ENCODE data around the gene PCSK1. TPM values are rescaled to one million over a fixed set of nuclear protein-coding genes. Genes with fewer than 3 reads are reported as not detected.
"Not testable (repeated sequence)": the region's sequence is repeated elsewhere in the genome, so short reads cannot be mapped to it uniquely, and the experiment has no call there.

Gene PCSK1
- total RNA-seq, 1 experiment from 2014 or later: 3.2 TPM

GRCh38 chr5:96377597-96377996, 55.5 kb downstream of the PCSK1 start:
- DNase-seq (ENCODE audit: extremely low read depth, low read depth): no peak

- no peak for DNase-seq (ENCODE audit: extremely low read depth, low read depth)
Observed at GRCh38 chr5:96377167-96377566, 55.9 kb downstream of the PCSK1 start.

DNA sequence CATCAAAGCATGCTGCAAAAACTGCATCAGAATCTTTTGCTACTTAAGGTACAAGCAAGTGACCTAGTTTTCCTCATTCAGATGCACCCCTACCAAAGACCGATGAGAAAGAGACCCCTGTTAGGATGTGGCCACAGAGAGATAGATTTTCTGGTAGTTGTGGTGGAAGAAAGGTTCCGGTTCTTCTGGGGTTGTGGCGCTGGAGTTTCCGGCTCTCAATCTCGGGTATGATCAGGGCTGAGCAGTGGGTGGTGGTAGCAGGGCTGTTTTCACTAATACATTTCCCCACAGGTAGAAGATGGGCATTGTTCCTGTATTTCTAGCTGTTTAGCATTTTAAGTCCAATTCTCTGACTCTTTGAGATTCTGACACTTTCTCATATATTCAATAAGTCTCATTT, 58.4 kb downstream of the PCSK1 start:
- no peak for DNase-seq (ENCODE audit: extremely low read depth, low read depth)

DNA sequence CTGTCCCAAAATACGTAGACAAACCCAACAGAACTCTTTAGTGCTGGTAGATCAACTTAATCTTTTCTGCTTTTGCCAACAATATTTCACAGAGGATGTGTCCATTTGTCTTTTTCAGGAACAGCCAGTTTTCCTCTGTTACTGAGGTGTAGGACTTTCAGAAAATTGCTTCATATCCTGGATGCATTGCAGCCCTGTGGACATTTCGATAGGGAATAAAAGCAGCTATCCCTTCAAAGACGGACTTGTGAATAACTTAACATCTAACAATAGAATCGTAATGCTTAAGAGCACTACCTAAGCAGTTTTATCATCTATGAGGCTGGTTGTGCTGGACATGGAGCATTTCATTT, 59.7 kb downstream of the PCSK1 start:
- no peak for DNase-seq (ENCODE audit: extremely low read depth, low read depth)

DNA sequence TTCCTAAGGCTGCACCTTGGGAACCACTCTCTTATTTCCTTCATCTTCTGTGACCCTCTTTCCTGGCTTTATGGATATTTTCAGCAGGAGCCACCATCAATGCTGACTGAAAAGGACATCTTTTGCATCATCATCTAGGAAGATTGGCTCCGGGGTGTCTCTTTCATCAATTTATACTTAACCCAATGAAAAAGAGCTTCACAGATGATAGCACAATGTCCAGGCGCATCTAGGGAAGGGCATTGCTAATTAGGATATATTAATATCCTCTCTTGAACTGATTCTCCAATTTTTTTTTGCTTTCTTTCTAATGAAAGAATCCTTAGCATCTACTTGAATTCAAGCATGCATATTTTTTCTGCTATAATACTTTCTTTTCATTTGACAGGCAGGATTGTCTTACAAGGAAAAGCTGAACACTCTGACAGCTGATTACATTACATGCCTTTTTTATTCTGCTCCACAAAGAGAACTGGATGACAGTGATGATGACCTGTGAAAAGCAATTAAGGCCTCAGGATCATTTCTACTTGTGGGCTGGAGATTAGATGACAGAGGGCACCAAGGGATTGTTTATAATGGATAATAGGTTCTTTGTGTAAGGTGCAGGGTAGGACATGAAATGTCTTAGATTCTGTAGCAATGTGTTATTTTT, 60.2 kb downstream of the PCSK1 start:
- no peak for DNase-seq (ENCODE audit: extremely low read depth, low read depth)

GRCh38 chr5:96370976-96371375, 62.1 kb downstream of the PCSK1 start:
- no peak for DNase-seq (ENCODE audit: extremely low read depth, low read depth)

GRCh38 chr5:96367337-96367736, 65.7 kb downstream of the PCSK1 start:
- DNase-seq (ENCODE audit: extremely low read depth, low read depth): not testable (repeated sequence)

DNA sequence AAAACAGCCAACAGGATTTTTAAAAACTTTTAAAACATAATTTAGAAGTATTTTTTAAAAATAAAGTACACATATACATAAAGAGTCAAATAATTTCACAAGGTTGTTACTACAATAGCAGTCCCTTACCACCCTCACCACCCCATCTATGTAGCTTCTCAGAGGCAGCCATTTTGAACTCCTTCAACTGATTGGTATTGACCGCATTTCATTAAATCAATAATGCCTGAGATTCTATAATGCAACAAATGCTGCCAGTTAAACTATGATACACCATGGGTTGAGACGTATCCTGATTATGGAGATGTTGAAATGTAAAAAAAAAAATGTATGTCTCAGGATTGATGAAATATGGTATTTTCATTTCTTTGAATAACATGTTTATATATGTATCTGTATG, 78.8 kb downstream of the PCSK1 start:
- no peak for DNase-seq (ENCODE audit: extremely low read depth, low read depth)

DNA sequence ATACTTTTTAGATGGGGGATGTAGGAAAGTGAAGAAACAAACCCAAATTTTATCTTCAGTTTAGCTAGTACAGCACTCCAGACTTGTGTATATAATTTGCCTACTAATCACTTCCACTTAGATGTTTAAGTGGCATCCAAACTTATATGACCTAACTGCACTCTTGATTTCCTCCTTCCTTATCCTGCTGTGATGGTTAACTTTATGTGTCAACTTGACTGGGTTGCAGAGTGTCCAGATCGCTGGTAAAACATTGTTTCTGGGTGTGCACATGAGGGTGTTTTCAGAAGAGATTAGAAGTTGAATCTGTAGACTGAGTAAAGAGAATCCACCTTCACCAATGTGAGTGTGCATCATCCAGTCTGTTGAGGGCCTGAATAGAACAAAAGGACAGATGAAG, 79.8 kb downstream of the PCSK1 start:
- no peak for DNase-seq (ENCODE audit: extremely low read depth, low read depth)

GRCh38 chr5:96350678-96351077, 82.4 kb downstream of the PCSK1 start:
- DNase-seq (ENCODE audit: extremely low read depth, low read depth): no peak

DNA sequence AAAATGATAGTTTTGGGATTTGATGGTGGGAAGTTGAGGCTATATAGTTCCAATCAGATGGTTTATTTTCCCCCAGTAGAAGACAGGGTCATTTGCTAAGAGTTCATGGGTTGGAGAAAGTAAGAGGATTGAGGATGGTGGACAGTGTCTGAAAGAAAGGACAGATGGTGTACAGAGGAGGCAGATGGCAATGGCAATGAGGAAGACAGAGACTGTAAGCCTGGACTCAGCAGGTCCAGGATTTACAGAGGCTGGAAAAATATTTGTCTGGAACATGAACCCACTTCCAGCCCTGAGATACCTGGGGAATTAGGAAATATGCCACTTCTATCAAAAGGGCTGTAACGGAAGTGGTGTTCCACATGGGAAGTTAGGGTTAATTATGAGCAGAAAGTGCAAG, 84.5 kb downstream of the PCSK1 start:
- no peak for DNase-seq (ENCODE audit: extremely low read depth, low read depth)

DNA sequence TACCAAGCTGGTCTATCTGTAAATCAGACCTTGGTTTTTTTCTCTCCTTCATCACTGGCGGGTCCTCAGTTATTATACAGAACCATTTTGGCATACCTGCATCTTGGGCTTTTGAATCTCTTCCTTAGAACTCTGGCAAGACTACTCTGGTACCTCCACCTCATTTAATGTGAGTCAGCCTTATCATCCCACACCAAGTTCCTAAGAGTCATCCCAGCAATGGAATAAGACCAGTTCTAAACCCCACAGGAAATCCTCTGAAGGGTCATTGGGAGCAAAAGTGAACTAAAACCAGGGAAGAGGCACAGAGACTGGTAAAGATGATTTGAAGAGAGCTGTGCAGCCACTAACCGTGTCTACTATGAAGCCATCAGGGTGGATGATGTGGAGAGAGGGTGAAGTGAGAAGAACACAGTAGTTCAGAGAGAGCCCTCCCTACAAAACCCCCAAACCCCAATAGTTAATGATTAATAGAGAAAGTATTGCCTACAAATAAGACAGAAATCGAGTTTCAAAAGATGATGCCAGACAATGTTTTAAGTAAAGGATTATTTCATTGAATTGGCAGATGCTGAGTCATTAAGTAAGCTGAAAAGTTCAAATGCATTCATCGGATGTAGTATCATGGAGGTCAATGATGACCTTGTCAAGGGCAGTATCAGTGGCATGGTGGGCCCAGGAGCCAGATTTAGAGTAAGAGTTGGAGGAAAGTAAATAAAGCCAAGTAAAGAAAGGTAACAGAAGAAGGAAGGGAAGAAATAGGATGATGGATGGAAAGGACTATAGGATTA, 85.4 kb downstream of the PCSK1 start:
- no peak for DNase-seq (ENCODE audit: extremely low read depth, low read depth)

DNA sequence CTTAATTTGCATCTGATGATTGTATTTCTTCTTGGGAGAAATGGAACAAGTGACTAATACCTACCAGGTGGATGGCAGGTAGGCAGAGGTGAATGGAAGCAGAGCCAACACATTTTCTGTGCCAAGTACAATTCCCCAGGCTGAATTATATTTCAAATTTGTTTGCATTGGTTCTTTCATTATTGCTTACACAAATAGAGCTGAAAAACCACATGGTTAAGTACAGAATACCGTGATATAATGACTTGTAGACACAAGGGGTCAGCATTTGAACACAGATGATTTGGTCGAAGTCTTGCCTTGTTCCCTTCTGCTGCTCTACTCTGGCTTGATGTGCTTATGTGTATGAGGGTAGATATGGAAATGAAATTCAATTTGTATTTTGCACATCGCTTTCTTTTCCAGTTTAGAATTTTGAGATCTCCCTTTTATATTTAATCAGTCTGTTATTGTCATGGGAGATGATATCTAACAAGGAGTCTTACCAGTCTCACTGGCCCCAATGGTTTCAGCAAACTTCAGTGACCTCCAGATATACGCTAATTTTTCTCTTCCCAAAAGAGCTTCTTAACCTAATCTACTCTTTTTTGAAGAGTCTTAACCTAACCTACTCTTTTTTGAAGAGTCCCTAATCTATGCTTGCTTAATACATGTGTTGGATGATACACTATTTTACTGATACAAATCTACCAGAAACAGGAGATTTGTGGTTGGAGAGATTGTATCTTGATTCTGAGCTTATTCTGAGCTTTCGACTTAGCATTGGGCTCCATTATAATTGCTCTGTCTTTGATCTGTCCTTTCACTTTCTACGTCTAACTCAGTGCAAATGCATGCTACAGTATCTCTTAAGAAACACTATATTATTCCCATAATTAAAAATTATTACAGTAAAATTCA, 88.1 kb downstream of the PCSK1 start:
- peak; percentile 83 for DNase-seq (ENCODE audit: extremely low read depth, low read depth)

DNA sequence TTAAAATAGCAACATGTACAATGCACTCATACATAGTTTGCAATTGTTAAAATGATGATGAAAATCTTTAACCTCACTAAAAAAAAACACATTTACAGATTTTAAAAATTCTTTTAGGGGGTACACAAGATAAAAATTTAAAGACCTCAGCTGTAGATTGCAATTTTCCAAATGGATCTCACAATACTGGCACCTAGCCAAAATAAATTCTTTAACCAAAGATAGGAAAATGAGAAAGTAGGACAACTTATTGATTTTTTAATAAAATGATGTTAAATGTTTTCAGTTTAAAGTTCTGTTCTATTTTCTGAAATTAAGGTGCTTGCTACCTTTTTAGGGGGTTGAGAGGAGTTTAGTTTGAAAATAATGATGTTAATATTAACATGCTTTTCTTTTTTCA, 90.0 kb downstream of the PCSK1 start:
- DNase-seq (ENCODE audit: extremely low read depth, low read depth): no peak

DNA sequence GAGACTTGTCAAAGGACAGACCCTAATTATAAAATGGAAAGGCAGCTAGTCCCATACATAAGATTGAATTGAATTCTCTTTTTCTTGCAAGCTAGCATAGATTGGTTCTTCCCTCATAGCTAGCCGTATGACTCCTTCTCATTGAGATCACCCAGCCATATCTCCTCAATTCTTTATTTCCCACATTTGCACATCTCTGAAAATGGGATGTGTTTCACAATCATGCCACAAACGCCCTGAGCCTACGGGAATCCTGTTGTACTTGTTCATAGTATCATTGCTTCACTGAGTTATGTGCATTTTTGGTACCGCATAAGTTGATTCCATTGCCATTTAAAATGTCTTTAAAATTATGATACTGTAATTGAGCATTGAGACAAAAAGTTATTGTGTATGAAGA, 90.5 kb downstream of the PCSK1 start:
- DNase-seq (ENCODE audit: extremely low read depth, low read depth): no peak

Other genes with a start within 250 kb of the PCSK1 start
- 295 and 302 TPM in 2 replicates for gene CAST, start 229.1 kb upstream of the PCSK1 start, total RNA-seq (2014; rRNA removed; shearing (Covaris generic))